ENCODE results near the gene STAT1. TPM values are rescaled to one million over a fixed set of nuclear protein-coding genes. Genes with fewer than 3 reads are reported as not detected.

Gene STAT1
- total and polyA plus RNA-seq, 9 of the 15 experiments (the other 6 are each of a cell fraction or from before 2014, with no cell fraction given), result 8.7 to 34.4 (median 26.8) TPM

DNA sequence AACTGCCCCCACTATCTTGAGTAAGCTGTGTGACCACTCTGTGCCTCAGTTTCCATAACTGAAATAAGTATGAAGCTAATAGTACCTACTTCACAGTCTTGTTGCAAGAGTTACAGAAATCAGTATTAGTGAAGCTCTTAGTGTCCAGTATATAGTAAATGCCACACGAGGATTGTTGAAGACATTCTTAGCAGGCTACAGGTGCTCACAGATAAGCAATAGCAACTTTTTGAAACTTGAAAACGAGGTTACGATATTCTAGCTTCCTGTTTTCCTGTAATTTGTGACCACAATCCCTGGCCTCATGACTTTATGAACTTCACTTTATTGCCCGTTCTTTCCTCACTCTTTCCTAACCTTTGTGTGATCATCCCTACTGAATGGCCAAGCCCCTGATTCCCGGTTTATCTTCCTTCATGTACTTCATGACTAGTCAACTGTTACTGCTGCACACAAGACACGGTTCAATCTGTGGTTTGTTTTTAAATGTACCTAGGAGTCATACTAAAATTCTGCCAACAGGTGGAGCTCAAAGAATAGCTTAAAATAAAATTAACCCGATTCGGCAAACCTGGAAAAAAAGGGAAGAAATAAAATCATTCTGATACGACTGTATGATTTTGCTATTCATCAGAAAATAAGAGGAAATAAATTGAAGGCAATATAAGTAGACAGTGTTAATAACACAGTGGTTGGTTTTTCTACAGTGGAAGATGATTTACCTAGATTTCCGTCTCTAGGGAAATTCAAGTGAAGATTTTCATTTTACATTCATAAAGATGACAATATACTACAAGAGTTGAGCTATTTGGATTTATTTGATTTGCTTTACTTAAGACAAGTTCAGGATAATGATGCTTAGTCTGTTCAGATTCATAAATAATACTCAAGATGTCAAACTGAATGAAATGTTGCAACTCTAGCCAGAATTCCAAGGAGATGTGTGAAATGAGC lies 38.1 kb upstream of the STAT1 start:
- H3K4me3 ChIP-seq, result no peak overlapping the region
- peaks cover 0 to 2% of the 10 kb centered on the region in 2 experiments; a peak in 2 of 5 replicates for H3K27me3 ChIP-seq (ENCODE audit: control insufficient read depth in 2 of 2, insufficient read depth in 2 of 2, low read length in 2 of 2)
- intact Hi-C loops (cut with micrococcal nuclease), result loop anchor here (1.0 kb wide), 2 partner anchors 104 to 469 kb away; no protein-coding TSS in a partner anchor
- no peak overlapping the region for H3K27ac ChIP-seq (ENCODE audit: extremely low read depth, low read depth, low read length)
- ChIA-PET POLR2A (interaction anchor here (0.6 to 1.7 kb wide), 7 partner anchors 10 to 983 kb away, joined by 3 to 6 read pairs (median 3); no protein-coding TSS in a partner anchor), CTCF (ENCODE audit: low intra/inter-chr PET ratio) (interaction anchor here (0.7 kb wide), 1 partner anchor 251 kb away, joined by 3 read pairs; no protein-coding TSS in a partner anchor)
- H3K36me3 ChIP-seq (ENCODE audit: control insufficient read depth, insufficient read depth, low read length), result no peaks in the 10 kb centered on the region
- in situ Hi-C loops (cut with MboI), result no loop called here
- H4K20me1 ChIP-seq (replicated peaks; ENCODE audit: control insufficient read depth, insufficient read depth, low read length), result no peaks in the 10 kb centered on the region
- ATAC-seq, result peak; percentile 76
- DNase-seq (ENCODE audit: extremely low read depth in 1 of 4, low spot score in 3 of 4), result peak; percentile 14 to 43 (median 19)
- H3K4me1 ChIP-seq (replicated peaks in 1 of 2; ENCODE audit: control insufficient read depth in 2 of 2, insufficient read depth in 2 of 2, low read length in 2 of 2), result no peaks in the 10 kb centered on the region
- 3% methylated on average over 10 of the region's 10 CpGs for WGBS (ENCODE audit: insufficient coverage, low coverage, missing lambda C conversion rate)
- H3K9me1 ChIP-seq (ENCODE audit: control insufficient read depth, insufficient read depth, low read length), result no peaks in the 10 kb centered on the region
- peak overlapping the region in 1 of 2 experiments; percentile 61; a peak in 1 of 4 replicates for H3K9ac ChIP-seq (ENCODE audit: insufficient read depth in 1 of 2, low read depth in 2 of 2, low read length in 2 of 2)
- peak overlapping the region; percentile 47; the same call in 1 of the 2 replicates for H2AFZ ChIP-seq (ENCODE audit: low read depth, low read length)
- H3K79me2 ChIP-seq (ENCODE audit: control insufficient read depth, insufficient read depth, low read length), result no peaks in the 10 kb centered on the region
- H3K4me2 ChIP-seq (ENCODE audit: insufficient read depth, low read length), result peak overlapping the region; percentile 45
- no peaks in the 10 kb centered on the region for H3K9me3 ChIP-seq (replicated peaks; ENCODE audit: control insufficient read depth, insufficient read depth, low read depth, low read length)
- peak; percentile 81 for FAIRE-seq
- BruUV-seq (replicated peaks), result no TSS peak
- TF ChIP-seq ZNF696 (CRISPR knock-in tag; conservative IDR thresholded peaks at IDR 0.05) (no peak), SRSF7 (optimal IDR thresholded peaks at IDR 0.05; ENCODE audit: low read depth, low read length) (no peak), ZNF217 (CRISPR knock-in tag; IDR thresholded peaks at IDR 0.05) (no peak)
- TF ChIP-seq, protein P1, sequence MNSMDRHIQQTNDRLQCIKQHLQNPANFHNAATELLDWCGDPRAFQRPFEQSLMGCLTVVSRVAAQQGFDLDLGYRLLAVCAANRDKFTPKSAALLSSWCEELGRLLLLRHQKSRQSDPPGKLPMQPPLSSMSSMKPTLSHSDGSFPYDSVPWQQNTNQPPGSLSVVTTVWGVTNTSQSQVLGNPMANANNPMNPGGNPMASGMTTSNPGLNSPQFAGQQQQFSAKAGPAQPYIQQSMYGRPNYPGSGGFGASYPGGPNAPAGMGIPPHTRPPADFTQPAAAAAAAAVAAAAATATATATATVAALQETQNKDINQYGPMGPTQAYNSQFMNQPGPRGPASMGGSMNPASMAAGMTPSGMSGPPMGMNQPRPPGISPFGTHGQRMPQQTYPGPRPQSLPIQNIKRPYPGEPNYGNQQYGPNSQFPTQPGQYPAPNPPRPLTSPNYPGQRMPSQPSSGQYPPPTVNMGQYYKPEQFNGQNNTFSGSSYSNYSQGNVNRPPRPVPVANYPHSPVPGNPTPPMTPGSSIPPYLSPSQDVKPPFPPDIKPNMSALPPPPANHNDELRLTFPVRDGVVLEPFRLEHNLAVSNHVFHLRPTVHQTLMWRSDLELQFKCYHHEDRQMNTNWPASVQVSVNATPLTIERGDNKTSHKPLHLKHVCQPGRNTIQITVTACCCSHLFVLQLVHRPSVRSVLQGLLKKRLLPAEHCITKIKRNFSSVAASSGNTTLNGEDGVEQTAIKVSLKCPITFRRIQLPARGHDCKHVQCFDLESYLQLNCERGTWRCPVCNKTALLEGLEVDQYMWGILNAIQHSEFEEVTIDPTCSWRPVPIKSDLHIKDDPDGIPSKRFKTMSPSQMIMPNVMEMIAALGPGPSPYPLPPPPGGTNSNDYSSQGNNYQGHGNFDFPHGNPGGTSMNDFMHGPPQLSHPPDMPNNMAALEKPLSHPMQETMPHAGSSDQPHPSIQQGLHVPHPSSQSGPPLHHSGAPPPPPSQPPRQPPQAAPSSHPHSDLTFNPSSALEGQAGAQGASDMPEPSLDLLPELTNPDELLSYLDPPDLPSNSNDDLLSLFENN (IDR thresholded peaks at IDR 0.05; ENCODE audit: low read depth in 2 of 2, low read length in 2 of 2), result no peak
- TF ChIP-seq, protein P2, sequence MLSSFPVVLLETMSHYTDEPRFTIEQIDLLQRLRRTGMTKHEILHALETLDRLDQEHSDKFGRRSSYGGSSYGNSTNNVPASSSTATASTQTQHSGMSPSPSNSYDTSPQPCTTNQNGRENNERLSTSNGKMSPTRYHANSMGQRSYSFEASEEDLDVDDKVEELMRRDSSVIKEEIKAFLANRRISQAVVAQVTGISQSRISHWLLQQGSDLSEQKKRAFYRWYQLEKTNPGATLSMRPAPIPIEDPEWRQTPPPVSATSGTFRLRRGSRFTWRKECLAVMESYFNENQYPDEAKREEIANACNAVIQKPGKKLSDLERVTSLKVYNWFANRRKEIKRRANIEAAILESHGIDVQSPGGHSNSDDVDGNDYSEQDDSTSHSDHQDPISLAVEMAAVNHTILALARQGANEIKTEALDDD (IDR thresholded peaks at IDR 0.05), result peak; percentile 78
- TF ChIP-seq, protein P3, sequence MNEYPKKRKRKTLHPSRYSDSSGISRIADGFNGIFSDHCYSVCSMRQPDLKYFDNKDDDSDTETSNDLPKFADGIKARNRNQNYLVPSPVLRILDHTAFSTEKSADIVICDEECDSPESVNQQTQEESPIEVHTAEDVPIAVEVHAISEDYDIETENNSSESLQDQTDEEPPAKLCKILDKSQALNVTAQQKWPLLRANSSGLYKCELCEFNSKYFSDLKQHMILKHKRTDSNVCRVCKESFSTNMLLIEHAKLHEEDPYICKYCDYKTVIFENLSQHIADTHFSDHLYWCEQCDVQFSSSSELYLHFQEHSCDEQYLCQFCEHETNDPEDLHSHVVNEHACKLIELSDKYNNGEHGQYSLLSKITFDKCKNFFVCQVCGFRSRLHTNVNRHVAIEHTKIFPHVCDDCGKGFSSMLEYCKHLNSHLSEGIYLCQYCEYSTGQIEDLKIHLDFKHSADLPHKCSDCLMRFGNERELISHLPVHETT (CRISPR knock-in tag; conservative IDR thresholded peaks at IDR 0.05 in 1 of 2, IDR thresholded peaks at IDR 0.05 in 1 of 2), result no peak
- TF ChIP-seq, protein P4, sequence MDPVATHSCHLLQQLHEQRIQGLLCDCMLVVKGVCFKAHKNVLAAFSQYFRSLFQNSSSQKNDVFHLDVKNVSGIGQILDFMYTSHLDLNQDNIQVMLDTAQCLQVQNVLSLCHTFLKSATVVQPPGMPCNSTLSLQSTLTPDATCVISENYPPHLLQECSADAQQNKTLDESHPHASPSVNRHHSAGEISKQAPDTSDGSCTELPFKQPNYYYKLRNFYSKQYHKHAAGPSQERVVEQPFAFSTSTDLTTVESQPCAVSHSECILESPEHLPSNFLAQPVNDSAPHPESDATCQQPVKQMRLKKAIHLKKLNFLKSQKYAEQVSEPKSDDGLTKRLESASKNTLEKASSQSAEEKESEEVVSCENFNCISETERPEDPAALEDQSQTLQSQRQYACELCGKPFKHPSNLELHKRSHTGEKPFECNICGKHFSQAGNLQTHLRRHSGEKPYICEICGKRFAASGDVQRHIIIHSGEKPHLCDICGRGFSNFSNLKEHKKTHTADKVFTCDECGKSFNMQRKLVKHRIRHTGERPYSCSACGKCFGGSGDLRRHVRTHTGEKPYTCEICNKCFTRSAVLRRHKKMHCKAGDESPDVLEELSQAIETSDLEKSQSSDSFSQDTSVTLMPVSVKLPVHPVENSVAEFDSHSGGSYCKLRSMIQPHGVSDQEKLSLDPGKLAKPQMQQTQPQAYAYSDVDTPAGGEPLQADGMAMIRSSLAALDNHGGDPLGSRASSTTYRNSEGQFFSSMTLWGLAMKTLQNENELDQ (CRISPR knock-in tag; IDR thresholded peaks at IDR 0.05; ENCODE audit: borderline replicate concordance), result no peak

Measured in K562 (cell line).